HL-60 (cell line): ENCODE results near the gene HES5.

Source experiments
- CTCF ChIP-seq: IDR thresholded peaks from one replicate; pipeline ENCODE4 v1.5.1; 2011; ENCODE audit warnings: low read length, control low read depth, inconsistent platforms; ENCODE audit not compliant: insufficient read depth
- GABPA ChIP-seq: IDR thresholded peaks from 2 replicates; pipeline ENCODE4 v1.6.1; 2012; ENCODE audit warnings: low read depth
- REST ChIP-seq: IDR thresholded peaks from 2 replicates; pipeline ENCODE4 v1.6.1; 2012; ENCODE audit warnings: low read depth; ENCODE audit not compliant: insufficient replicate concordance
- SPI1 ChIP-seq: IDR thresholded peaks from 2 replicates; pipeline ENCODE4 v1.6.1; 2012; ENCODE audit warnings: low read depth, mild to moderate bottlenecking, borderline replicate concordance

DNA sequence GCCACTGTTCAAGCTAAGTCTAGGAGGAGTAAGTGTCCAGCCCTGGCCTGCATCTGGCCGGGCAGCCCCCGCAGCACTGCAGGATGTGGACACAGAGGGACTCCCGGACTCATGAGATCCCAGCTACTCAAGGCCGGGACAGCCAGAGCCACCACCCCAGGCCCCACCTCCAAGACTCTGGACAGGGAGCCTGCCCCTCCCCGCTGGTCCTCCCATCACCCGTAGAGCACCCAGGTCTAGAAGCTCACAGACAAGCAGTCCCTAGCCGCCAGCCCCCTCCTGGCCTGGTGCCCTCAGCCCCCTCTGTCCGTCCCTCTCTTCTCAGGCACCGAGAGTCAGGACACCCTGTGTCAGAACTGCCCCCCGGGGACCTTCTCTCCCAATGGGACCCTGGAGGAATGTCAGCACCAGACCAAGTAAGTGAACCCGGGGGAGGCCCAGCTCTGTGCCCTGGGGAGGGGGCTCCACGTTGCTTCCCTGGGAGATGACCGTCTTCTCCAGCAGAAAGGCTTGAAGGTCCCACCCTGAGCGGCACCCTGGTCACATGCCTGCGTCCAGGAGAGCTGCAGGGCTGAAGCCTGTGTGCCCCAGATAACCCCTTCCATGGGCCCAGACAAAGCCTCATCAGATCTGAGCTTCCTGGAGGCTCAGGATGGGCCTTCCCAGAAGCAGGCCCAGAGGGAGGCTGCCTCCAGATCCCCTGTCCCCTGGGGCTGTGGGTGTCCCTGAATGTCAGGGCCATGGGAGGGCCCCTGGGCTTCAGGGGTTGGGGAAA is 30.4 kb upstream of the HES5 start:
- TF ChIP-seq CTCF (no peak), REST (no peak), SPI1 (no peak), GABPA (no peak)
